ENCODE data around the gene CBLC.
"Not testable (repeated sequence)": the region's sequence is repeated elsewhere in the genome, so short reads cannot be mapped to it uniquely, and the experiment has no call there.

The CBLC gene

GRCh38 chr19:44765949-44766335, 11.7 kb upstream of the CBLC start:
- no peak for DNase-seq

GRCh38 chr19:44767295-44768180, 10.2 kb upstream of the CBLC start:
- DNase-seq, result no peak

DNA sequence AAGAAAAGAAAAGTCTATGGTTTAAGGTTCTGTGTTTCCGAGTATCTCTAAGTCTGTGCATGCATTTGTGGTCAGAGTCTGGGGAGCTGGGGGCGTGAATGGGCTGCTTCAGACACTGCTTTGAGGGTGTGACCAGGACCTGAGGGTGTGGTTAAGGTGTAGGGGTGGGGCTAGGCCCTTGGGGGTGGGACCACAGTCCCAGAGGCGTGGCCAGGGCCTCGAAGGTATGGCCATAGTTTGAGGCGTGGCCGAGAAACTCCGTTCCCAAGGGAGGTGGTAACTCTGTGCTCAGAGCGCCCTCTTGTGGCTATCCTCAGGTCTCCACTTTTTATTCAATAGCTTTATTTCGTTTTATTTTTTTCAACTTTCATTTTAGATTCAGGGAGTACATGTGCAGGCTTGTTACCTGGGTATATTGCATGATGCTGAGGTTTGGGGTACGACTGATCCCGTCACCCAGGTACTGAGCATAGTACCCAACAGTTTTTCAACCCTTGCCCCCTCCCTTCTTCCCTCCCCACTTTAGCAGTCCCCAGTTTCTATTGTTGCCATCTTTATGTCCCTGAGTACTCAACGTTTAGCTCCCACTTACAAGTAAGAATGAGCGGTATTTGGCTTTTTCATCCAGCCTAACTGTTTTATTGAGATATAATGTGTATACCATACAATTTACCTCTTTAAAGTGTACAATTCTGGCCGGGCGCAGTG, 7.0 kb upstream of the CBLC start:
- peak; percentile 88 to 90 for DNase-seq

DNA sequence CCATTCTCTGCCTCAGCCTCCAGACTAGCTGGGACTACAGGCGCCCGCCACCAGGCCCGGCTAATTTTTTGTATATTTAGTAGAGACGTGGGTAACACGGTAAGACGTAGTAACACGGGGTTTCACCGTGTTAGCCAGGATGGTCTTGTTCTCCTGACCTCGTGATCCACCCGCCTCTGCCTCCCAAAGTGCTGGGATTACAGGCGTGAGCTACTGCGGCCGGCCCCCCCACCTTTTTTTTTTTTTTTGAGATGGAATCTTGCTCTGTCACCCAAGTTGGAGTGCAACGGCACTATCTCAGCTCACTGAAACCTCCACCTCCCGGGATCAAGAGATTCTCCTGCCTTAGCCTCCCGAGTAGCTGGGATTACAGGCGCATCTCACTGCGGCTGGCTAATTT, 5.5 kb upstream of the CBLC start:
- DNase-seq, result not testable (repeated sequence)

DNA sequence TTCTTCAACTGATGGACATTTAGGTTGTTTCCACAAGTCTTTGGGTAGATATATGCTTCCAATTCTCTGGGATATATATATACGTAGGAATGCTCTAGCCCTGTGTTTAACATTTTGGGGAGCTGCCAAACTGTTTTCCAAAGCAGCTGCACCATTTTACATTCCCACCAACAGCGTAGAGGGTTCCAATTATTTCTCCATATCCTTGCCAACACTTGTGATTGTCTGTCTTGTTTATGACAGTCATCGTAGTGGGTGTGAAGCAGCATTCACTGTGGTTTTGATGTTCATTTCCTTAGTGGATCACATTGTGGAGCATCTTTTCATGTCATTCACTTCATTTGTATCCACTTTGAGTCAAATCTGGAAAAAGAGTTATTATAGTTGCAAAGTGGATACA, 4.7 kb upstream of the CBLC start:
- no peak for DNase-seq

DNA sequence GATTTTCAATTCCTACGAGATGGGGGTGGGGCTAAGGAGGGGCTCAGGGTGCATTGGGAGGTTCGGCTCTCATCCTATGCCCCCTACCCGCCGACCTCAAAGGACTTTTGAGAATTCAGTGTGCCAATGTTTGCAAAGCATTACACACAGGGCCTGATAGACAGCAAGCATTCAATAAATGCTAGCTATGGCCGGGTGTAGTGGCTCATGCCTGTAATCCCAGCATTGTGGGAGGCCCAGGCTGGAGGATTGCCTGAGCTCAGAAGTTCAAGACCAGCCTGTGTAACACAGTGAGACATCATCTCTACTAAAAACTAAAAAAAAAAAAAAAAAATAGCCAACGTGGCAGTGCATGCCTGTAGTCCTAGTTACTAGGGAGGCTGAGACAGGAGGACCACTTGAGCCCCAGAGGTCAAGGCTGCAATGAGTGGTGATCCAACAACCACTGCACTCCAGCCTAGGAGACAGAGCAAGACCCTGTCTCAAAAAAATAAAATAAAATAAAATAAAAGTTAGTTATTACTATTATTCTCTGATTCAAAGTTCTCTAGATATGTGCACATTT, 1.9 kb upstream of the CBLC start:
- DNase-seq, result no peak

DNA sequence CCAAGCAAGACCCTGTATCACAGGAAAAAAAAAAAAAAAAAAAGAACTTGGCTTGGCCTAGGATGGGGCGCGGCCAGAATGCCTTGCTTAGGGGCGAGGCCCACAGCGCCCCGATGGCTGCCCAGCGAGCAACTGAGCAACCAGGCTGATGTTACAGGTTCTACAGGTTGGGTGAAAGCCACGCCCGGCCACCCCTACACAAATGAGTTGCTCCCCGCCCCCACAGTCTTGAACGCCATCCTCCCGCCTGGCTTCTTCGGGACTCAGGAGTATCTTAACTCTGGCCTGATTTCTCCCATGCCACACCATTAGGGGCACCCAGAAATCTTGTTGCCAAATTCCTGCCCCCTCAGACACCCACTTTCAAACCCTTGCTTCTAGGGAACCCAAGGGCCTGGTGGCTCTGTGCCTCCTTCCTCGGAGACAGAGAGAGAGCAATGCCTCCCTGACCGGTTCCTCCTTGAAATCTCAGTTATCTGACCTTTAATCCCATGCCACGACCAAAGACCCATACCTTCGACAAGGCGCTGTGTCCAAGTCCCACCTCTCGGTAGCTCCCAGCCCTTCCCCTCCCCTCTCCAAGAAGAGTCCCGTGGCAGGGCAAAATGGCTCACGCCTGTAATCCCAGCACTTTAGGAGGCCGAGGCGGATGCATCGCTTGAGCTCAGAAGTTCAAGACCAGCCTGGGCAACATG, 1.1 kb upstream of the CBLC start:
- DNase-seq, result no peak

GRCh38 chr19:44779150-44779549, 1.5 kb downstream of the CBLC start:
- DNase-seq, result no peak

DNA sequence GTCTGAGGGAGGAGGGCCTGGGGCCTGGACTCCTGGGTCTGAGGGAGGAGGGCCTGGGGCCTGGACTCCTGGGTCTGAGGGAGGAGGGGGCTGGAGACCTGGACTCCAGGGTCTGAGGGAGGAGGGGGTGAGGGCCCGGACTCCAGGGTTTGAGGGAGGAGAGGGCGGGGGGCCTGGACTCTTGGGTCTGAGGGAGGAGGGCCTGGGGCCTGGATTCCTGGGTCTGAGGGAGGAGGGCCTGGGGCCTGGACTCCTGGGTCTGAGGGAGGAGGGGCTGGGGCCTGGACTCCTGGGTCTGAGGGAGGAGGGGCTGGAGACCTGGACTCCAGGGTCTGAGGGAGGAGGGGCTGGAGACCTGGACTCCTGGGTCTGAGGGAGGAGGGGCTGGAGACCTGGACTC, 4.0 kb downstream of the CBLC start:
- not testable (repeated sequence) for DNase-seq

- DNase-seq, result no peak
Measured at GRCh38 chr19:44782729-44783128, 5.0 kb downstream of the CBLC start.

GRCh38 chr19:44783545-44783944, 5.9 kb downstream of the CBLC start:
- no peak for DNase-seq

DNA sequence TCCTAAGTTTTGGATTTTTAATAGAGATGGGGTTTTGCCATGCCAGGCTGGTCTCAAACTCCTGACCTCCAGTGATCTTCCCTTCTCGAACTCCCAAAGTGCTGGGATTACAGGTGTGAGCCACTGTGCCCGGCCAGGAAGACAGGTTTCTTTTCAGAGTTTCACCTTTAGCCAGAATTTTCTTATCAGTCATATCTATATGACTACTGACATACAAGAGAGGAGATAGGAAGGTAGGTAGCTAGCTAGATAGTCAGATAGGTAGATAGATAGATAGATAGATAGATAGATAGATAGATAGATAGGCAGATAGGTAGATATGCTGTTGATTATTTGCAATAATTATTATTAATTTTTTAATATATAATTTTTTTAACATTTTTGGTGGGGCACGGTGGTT, 7.6 kb downstream of the CBLC start:
- no peak for DNase-seq

GRCh38 chr19:44785993-44786392, 8.3 kb downstream of the CBLC start:
- DNase-seq, result no peak

- no peak for DNase-seq
Measured at GRCh38 chr19:44788971-44789370, 11.3 kb downstream of the CBLC start.

DNA sequence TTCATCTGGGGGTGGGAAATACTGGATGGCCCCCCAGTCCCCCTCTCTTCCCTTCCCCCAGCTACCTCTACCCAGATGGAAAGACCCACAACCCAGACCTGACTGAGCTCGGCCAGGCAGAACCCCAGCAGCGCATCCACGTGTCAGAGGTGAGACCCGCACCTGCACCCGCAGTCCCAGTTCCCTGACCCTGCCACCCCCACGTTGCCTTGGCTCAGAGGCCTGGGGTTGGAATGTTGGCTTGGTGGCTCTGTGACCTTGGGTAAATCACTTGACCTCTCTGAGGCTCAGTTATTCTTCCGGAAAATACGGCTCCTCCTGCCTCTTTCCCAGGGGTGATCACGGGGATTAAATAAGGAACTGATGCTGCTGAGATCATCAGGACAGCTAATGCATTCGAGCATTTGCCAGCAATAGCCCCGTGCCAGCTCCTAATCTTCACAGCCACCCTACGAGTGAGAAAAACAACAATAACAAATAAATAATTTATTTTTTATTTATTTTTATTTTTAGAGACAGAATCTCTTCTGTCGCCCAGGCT, 12.3 kb downstream of the CBLC start:
- no peak for DNase-seq

GRCh38 chr19:44792281-44792680, 14.6 kb downstream of the CBLC start:
- no peak for DNase-seq

DNA sequence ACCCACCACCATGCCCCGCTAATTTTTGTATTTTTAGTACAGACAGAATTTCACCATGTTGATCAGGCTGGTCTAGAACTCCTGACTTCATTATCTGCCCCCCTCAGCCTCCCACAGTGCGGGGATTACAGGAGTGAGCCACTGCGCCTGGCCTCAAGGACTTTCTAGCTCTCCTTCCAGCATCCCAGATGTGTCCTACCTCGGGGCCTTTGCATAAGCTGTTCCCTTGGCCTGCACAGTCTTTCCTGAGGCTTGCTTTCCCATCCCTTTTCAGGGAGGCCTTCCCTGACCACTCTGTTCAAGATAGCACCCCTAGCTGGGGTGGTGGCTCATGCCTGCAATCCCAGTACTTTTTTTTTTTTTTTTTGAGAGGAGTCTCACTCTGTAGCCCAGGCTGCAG, 16.9 kb downstream of the CBLC start:
- no peak for DNase-seq

- no peak for DNase-seq
Measured at GRCh38 chr19:44795398-44795987, 17.8 kb downstream of the CBLC start.

DNA sequence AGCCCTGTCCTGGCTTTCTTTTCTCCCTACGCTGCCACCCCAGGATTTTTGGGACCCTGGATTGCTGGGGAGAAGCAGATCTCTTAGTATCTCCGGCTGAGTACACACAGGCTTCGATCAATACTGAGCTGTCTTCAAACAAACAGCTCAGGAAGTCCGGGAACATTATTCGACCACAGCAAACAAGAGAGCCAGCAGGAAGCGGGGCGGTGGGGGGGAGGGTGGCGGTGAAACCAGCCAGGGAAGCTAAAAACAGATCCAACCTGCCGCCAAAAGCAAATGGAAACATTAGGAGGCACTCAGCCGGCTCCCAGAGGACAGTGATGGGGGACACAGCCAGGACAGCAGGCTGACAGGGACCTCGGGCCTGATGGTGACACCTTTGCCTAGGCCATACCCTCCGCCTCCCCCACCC, 19.0 kb downstream of the CBLC start:
- DNase-seq, result no peak

DNA sequence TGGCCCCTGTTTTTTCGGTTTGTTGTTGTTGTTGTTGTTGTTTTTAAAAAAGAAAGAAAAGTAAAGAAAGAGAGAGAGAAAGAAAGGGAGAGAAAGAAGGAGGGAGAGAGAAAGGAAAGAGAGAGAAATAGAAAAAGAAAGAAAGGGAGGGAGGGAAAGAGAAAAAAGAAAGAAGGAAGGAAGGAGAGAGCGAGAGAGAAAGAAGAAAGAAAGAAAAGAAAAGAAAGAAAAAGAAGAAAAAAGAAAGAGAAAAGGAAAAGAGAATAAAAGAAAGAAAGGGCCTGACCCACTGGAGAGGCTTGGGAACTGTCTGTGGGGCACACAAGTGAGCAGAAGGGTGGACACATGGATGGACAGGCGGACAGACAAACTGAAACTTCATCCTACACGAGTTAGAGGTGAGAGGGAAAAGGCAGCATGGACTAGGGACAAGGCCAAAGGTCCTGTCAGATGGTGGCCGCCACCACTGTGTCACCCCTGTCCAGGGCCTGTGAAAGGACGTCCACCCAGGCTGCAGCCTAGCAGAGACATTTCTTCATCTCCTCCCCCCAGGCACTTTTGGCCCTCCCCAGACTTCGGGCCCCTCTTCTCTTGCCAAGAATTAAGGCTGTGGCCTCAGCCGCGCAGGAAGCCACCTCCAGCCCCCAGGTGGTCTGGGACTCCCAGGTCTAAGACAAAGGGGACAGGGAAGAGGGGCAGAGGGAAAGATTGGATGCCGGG, 22.1 kb downstream of the CBLC start:
- DNase-seq, result no peak

- DNase-seq, result peak; percentile 60 to 61
Measured at GRCh38 chr19:44800461-44800860, 22.8 kb downstream of the CBLC start.

Measured in bone marrow (tissue), 2 donors.